DOHH2 (cell line): ENCODE measurements around the gene SMOC2.

Source experiments
- CTCF ChIP-seq: fragments of 200-600 bp; sonication (generic); IDR thresholded peaks from one replicate; pipeline ENCODE4 v1.5.1; 2014; ENCODE audit warnings: antibody characterized with exemption, mild to moderate bottlenecking, low read depth, low read length; ENCODE audit not compliant: poor library complexity, severe bottlenecking
- EZH2phosphoT487 ChIP-seq: fragments of 200-600 bp; sonication (generic); IDR thresholded peaks from 2 replicates; pipeline ENCODE4 v1.6.1; 2017; ENCODE audit warnings: borderline replicate concordance, mild to moderate bottlenecking, antibody characterized with exemption, low read length, moderate library complexity, mixed read lengths

- TF ChIP-seq CTCF (no peak), EZH2phosphoT487 (no peak)
Observed at GRCh38 chr6:168596344-168596743, 155.4 kb downstream of the SMOC2 start.
